ENCODE data around the gene LTB4R. TPM values are rescaled to one million over a fixed set of nuclear protein-coding genes. Genes with fewer than 3 reads are reported as not detected.

Gene LTB4R
- total and polyA plus RNA-seq, 4 donors = 0.86 to 5.0 (median 2.5) TPM

GRCh38 chr14:24330973-24331674, 19.8 kb downstream of the LTB4R start:
- no peaks in the 10 kb centered on the region for H3K9me3 ChIP-seq (ENCODE audit: control insufficient read depth in 4 of 4, low read length in 3 of 4)
- 93% methylated on average over 10 of the region's 10 CpGs for WGBS
- no peak overlapping the region for H3K9ac ChIP-seq (ENCODE audit: low read depth in 1 of 2, low read length in 2 of 2)
- no peak overlapping the region for H3K27ac ChIP-seq (ENCODE audit: low read depth in 1 of 2, low read length in 2 of 2)
- peaks cover 9 to 46% (median 22%) of the 10 kb centered on the region in 4 donors for H3K4me1 ChIP-seq (ENCODE audit: control insufficient read depth in 4 of 4, insufficient read depth in 4 of 4, low read length in 3 of 4)
- no peaks in the 10 kb centered on the region for H3K27me3 ChIP-seq (ENCODE audit: control insufficient read depth in 4 of 4, insufficient read depth in 4 of 4, low read length in 3 of 4)
- no peaks in the 10 kb centered on the region for H3K36me3 ChIP-seq (ENCODE audit: control insufficient read depth in 4 of 4, insufficient read depth in 3 of 4, low read depth in 1 of 4, low read length in 3 of 4)
- DNase-seq (ENCODE audit: low spot score) = no peak
- no peak overlapping the region for H3K4me3 ChIP-seq (ENCODE audit: low read depth in 1 of 3, low read length in 3 of 3)
- TF ChIP-seq SP1 (IDR thresholded peaks at IDR 0.05) = no peak
- TF ChIP-seq FOXA1 (IDR thresholded peaks at IDR 0.05) = no peak
- TF ChIP-seq, protein P1, sequence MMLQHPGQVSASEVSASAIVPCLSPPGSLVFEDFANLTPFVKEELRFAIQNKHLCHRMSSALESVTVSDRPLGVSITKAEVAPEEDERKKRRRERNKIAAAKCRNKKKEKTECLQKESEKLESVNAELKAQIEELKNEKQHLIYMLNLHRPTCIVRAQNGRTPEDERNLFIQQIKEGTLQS (IDR thresholded peaks at IDR 0.05) = no peak
- TF ChIP-seq, protein P2, sequence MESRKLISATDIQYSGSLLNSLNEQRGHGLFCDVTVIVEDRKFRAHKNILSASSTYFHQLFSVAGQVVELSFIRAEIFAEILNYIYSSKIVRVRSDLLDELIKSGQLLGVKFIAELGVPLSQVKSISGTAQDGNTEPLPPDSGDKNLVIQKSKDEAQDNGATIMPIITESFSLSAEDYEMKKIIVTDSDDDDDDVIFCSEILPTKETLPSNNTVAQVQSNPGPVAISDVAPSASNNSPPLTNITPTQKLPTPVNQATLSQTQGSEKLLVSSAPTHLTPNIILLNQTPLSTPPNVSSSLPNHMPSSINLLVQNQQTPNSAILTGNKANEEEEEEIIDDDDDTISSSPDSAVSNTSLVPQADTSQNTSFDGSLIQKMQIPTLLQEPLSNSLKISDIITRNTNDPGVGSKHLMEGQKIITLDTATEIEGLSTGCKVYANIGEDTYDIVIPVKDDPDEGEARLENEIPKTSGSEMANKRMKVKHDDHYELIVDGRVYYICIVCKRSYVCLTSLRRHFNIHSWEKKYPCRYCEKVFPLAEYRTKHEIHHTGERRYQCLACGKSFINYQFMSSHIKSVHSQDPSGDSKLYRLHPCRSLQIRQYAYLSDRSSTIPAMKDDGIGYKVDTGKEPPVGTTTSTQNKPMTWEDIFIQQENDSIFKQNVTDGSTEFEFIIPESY (IDR thresholded peaks at IDR 0.05) = no peak
- no peak for TF ChIP-seq JUND (IDR thresholded peaks at IDR 0.05)
- no peak for TF ChIP-seq TAF1 (conservative IDR thresholded peaks at IDR 0.05)
- TF ChIP-seq RAD21 (IDR thresholded peaks at IDR 0.05) = no peak
- TF ChIP-seq, protein P3, sequence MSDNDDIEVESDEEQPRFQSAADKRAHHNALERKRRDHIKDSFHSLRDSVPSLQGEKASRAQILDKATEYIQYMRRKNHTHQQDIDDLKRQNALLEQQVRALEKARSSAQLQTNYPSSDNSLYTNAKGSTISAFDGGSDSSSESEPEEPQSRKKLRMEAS (IDR thresholded peaks at IDR 0.05) = no peak
- no peak for TF ChIP-seq REST (IDR thresholded peaks at IDR 0.05)
- TF ChIP-seq HNF4G (IDR thresholded peaks at IDR 0.05) = no peak
- TF ChIP-seq NR2F2 (IDR thresholded peaks at IDR 0.05) = no peak

DNA sequence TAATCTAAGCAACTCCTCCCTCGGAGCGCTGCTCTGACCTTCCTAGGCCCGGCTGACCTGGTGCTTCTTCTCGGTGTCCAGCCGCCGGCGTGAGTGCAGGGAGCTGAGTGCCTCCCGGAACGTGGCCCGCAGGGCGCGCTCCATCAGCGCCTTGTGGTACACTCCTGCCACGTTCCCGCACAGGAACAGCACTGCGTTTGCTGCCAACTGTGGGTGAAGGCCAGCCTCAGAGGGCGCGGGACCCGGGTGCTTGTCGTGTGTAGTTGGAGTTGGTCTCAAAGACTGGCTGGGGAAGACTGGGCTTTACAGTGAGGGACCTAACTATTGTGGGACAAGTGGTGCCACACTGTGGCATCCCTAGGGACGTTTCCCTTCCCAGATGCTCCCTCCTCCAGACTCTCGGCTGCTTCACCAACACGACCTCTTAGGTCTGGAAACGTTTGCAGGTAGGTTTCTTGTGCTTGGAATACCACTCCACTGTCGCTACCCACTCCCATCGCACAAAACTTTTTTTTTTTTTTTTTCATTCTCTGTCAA, 20.5 kb downstream of the LTB4R start:
- Histone ChIP-seq H3K27me3 (ENCODE audit: control insufficient read depth in 4 of 4, insufficient read depth in 4 of 4, low read length in 3 of 4) (no peaks in the 10 kb centered on the region), H3K4me1 (ENCODE audit: control insufficient read depth in 4 of 4, insufficient read depth in 4 of 4, low read length in 3 of 4) (peaks cover 9 to 46% (median 22%) of the 10 kb centered on the region in 4 donors), H3K4me3 (ENCODE audit: low read depth in 1 of 3, low read length in 3 of 3) (no peak overlapping the region), H3K9ac (ENCODE audit: low read depth in 1 of 2, low read length in 2 of 2) (no peak overlapping the region), H3K36me3 (ENCODE audit: control insufficient read depth in 4 of 4, insufficient read depth in 3 of 4, low read depth in 1 of 4, low read length in 3 of 4) (no peaks in the 10 kb centered on the region), H3K27ac (ENCODE audit: low read depth in 1 of 2, low read length in 2 of 2) (no peak overlapping the region), H3K9me3 (ENCODE audit: control insufficient read depth in 4 of 4, low read length in 3 of 4) (no peaks in the 10 kb centered on the region)
- no peak for DNase-seq (ENCODE audit: low spot score)
- 53% methylated on average over 26 of the region's 26 CpGs for WGBS
- TF ChIP-seq YY1 (IDR thresholded peaks at IDR 0.05) (no peak), HNF4G (IDR thresholded peaks at IDR 0.05) (no peak), RXRA (IDR thresholded peaks at IDR 0.05) (no peak)
